Peyer's patch (tissue), 4 donors: ENCODE measurements around the gene CFAP97. TPM values are rescaled to one million over a fixed set of nuclear protein-coding genes. Genes with fewer than 3 reads are reported as not detected.

Experiments
- DNase-seq, 3 donors: peaks; one replicate each; pipeline ENCODE4 v3.0.0-alpha.2; 2017 to 2019
- H3K27ac ChIP-seq, 4 donors: fragments of 200-600 bp; sonication (generic); one replicate each; pipeline ENCODE4 v1.5.1; 2016 to 2019
- H3K27me3 ChIP-seq, 2 donors: fragments of 200-600 bp; sonication (generic); one replicate each; pipeline ENCODE4 v1.5.1; 2019
- H3K36me3 ChIP-seq, 3 donors: fragments of 200-600 bp; sonication (generic); one replicate each; pipeline ENCODE4 v1.5.1; 2016 to 2019
- H3K4me1 ChIP-seq, 4 donors: fragments of 200-600 bp; sonication (generic); one replicate each; pipeline ENCODE4 v1.5.1; 2016 to 2019
- H3K4me3 ChIP-seq, 4 donors: fragments of 200-600 bp; sonication (generic); 1 replicate in 3 of 4; 2 replicates in 1 of 4; pipeline ENCODE4 v1.5.1; 2016 to 2019; ENCODE audit warnings: mild to moderate bottlenecking in 1 of 4
- H3K9me3 ChIP-seq, 4 donors: fragments of 200-600 bp; sonication (generic); one replicate each; pipeline ENCODE4 v1.5.1; 2016 to 2019; ENCODE audit warnings: mild to moderate bottlenecking in 1 of 4
- CTCF ChIP-seq, 6 experiments: fragments of 450-650 bp in 4 of 6; fragments of 200-600 bp in 2 of 6; sonication (generic) in 1 of 6; IDR thresholded peaks; one replicate each; pipeline ENCODE4 v1.5.1; 2017 to 2019; ENCODE audit warnings: antibody characterized with exemption in 6 of 6, mild to moderate bottlenecking in 3 of 6, moderate library complexity in 1 of 6
- POLR2A ChIP-seq, 2 donors: fragments of 450-650 bp; IDR thresholded peaks; one replicate each; pipeline ENCODE4 v1.5.1; 2017; ENCODE audit warnings: antibody characterized with exemption in 2 of 2, mild to moderate bottlenecking in 2 of 2, moderate library complexity in 2 of 2
- total RNA-seq, 4 donors: library from RNA; depleted of rRNA; stranded (reverse); fragments of >200 nt; gene quantifications; one replicate each; pipeline ENCODE4 v1.1.0, GENCODE V29; 2016

Gene CFAP97
- total RNA-seq, 4 donors from 2014 or later = 10.9 to 32.2 (median 12.7) TPM

- peak; percentile 90 to 94 (median 94) for DNase-seq
- Histone ChIP-seq H3K4me3 (peak within 1 kb of the TSS; percentile 66 to 77 (median 69)), H3K4me1 (peaks cover 0 to 9% (median 4%) of the 10 kb centered on the region in 4 donors), H3K36me3 (no peaks in the 10 kb centered on the region), H3K27me3 (no peaks in the 10 kb centered on the region), H3K9me3 (no peaks in the 10 kb centered on the region), H3K27ac (peak within 1 kb of the TSS; percentile 73 to 89 (median 76))
- peak; percentile 92 to 96 for TF ChIP-seq POLR2A (IDR thresholded peaks at IDR 0.05)
- TF ChIP-seq CTCF (IDR thresholded peaks at IDR 0.05) = peak; percentile 43 to 67 (median 59)
Measured at GRCh38 chr4:185142912-185143600, 60.7 kb downstream of the CFAP97 start, which contains the start of gene SLC25A4. SLC25A4 (plus strand) TSS chr4:185143266; CDS start chr4:185143373, 107 bp downstream.

- no peak for DNase-seq
- H3K4me1 ChIP-seq = peaks cover 0 to 9% (median 4%) of the 10 kb centered on the region in 4 donors
Measured at GRCh38 chr4:185142564-185142911, 61.3 kb downstream of the CFAP97 start.

GRCh38 chr4:185141777-185142176, 62.0 kb downstream of the CFAP97 start:
- Histone ChIP-seq H3K4me1 (peaks cover 0 to 9% (median 4%) of the 10 kb centered on the region in 4 donors), H3K27ac (no peak overlapping the region), H3K4me3 (no peak overlapping the region), H3K36me3 (no peaks in the 10 kb centered on the region), H3K27me3 (no peaks in the 10 kb centered on the region), H3K9me3 (no peaks in the 10 kb centered on the region)
- no peak for DNase-seq
- TF ChIP-seq CTCF (IDR thresholded peaks at IDR 0.05) (no peak), POLR2A (IDR thresholded peaks at IDR 0.05) (no peak)

More at GRCh38 chr4:185142564-185142911, 61.3 kb downstream of the CFAP97 start:
- no peak for TF ChIP-seq POLR2A (IDR thresholded peaks at IDR 0.05)
- no peak for TF ChIP-seq CTCF (IDR thresholded peaks at IDR 0.05)
- H3K4me3 ChIP-seq = peak overlapping the region; percentile 66 to 77 (median 69)
- H3K9me3 ChIP-seq = no peaks in the 10 kb centered on the region
- no peaks in the 10 kb centered on the region for H3K27me3 ChIP-seq
- no peaks in the 10 kb centered on the region for H3K36me3 ChIP-seq
- H3K27ac ChIP-seq = peak overlapping the region; percentile 73 to 89 (median 76)

GRCh38 chr4:185139736-185140135, 64.1 kb downstream of the CFAP97 start:
- Histone ChIP-seq H3K27ac (no peak overlapping the region), H3K36me3 (no peaks in the 10 kb centered on the region), H3K9me3 (no peaks in the 10 kb centered on the region), H3K27me3 (no peaks in the 10 kb centered on the region), H3K4me1 (peaks cover 0 to 5% (median 4%) of the 10 kb centered on the region in 4 donors), H3K4me3 (no peak overlapping the region)
- no peak for TF ChIP-seq CTCF (IDR thresholded peaks at IDR 0.05)
- no peak for TF ChIP-seq POLR2A (IDR thresholded peaks at IDR 0.05)
- no peak for DNase-seq

GRCh38 chr4:185138161-185138560, 65.6 kb downstream of the CFAP97 start:
- no peak overlapping the region for H3K27ac ChIP-seq
- H3K27me3 ChIP-seq = no peaks in the 10 kb centered on the region
- DNase-seq = no peak
- H3K4me3 ChIP-seq = no peak overlapping the region
- TF ChIP-seq POLR2A (IDR thresholded peaks at IDR 0.05) = no peak
- no peak for TF ChIP-seq CTCF (IDR thresholded peaks at IDR 0.05)
- no peaks in the 10 kb centered on the region for H3K9me3 ChIP-seq
- H3K36me3 ChIP-seq = no peaks in the 10 kb centered on the region
- H3K4me1 ChIP-seq = peaks cover 0 to 5% (median 0%) of the 10 kb centered on the region in 4 donors
